H1 (cell line): ENCODE measurements around the gene UBE2L6. TPM values are rescaled to one million over a fixed set of nuclear protein-coding genes. Genes with fewer than 3 reads are reported as not detected.
A peak's percentile ranks its signal among the peaks of the same experiment; 100 is the strongest.

ENCODE experiments used
- CTCF ChIA-PET: fragments of 300-600 bp; sonication (Branson Sonifier 250); formaldehyde crosslinking; loops from one replicate; lab custom pipeline; 2021; ENCODE audit not compliant: partially characterized antibody; lab: Charles Lee
- POLR2A ChIA-PET: fragments of 300-600 bp; sonication (Branson Sonifier 250); formaldehyde crosslinking; loops from one replicate; lab custom pipeline; 2021; ENCODE audit warnings: inconsistent platforms; ENCODE audit not compliant: partially characterized antibody; lab: Charles Lee
- DNase-seq, 2 experiments: peaks; one replicate each; pipeline versions ENCODE4 v3.0.0 to v3.0.0-alpha.2; 2010 to 2022; ENCODE audit warnings: low spot score in 2 of 2, low read depth in 1 of 2, mixed read lengths in 1 of 2
- FAIRE-seq: peaks from 2 replicates; lab custom pipeline; 2011; peaks lifted over from hg19 to GRCh38; lab: Jason Lieb, UNC
- H2AFZ ChIP-seq: 2 replicates; pipeline ENCODE4 v1.8.1; 2012; ENCODE audit warnings: low read length, inconsistent platforms
- H2AK5ac ChIP-seq: 2 replicates; pipeline ENCODE4 v1.6.1; 2013; ENCODE audit warnings: low read depth, low read length
- H2BK120ac ChIP-seq: replicated peaks from 2 replicates; pipeline ENCODE3; 2013; ENCODE audit warnings: low read depth, low read length, inconsistent platforms
- H2BK12ac ChIP-seq: 2 replicates; pipeline ENCODE4 v1.6.1; 2013; ENCODE audit warnings: low read depth, low read length
- H2BK15ac ChIP-seq: 2 replicates; pipeline ENCODE4 v1.6.1; 2013; ENCODE audit warnings: low read length
- H2BK20ac ChIP-seq: 2 replicates; pipeline ENCODE4 v1.6.1; 2013; ENCODE audit warnings: low read length
- H2BK5ac ChIP-seq: 2 replicates; pipeline ENCODE4 v1.6.1; 2013; ENCODE audit warnings: low read depth, low read length
- H3K14ac ChIP-seq: 2 replicates; pipeline ENCODE4 v1.6.1; 2013; ENCODE audit warnings: inconsistent platforms; ENCODE audit not compliant: insufficient read length
- H3K18ac ChIP-seq: 2 replicates; pipeline ENCODE4 v1.6.1; 2013; ENCODE audit warnings: low read length; ENCODE audit errors: extremely low read depth
- H3K23ac ChIP-seq: 2 replicates; pipeline ENCODE4 v1.6.1; 2013; ENCODE audit warnings: inconsistent platforms; ENCODE audit not compliant: insufficient read length
- H3K23me2 ChIP-seq: 2 replicates; pipeline ENCODE4 v1.6.1; 2013; ENCODE audit warnings: low read depth, low read length
- H3K27ac ChIP-seq: 2 replicates; pipeline ENCODE4 v1.6.1; 2011; ENCODE audit warnings: low read depth, low read length, inconsistent platforms
- H3K27me3 ChIP-seq, 4 experiments: replicated peaks in 1 of 4; 1 replicate in 1 of 4; 2 replicates in 3 of 4; pipeline versions ENCODE4 v1.6.1 to v1.8.1; 2011 to 2013; ENCODE audit warnings: low read length in 3 of 4, mild to moderate bottlenecking in 3 of 4, inconsistent platforms in 2 of 4, mixed read lengths in 2 of 4, moderate library complexity in 1 of 4; ENCODE audit not compliant: control insufficient read depth in 3 of 4, insufficient read depth in 3 of 4; ENCODE audit errors: extremely low read depth in 1 of 4
- H3K36me3 ChIP-seq, 4 experiments: 2 replicates each; pipeline versions ENCODE4 v1.6.1 to v1.8.1; 2011 to 2013; ENCODE audit warnings: mild to moderate bottlenecking in 4 of 4, low read length in 3 of 4, moderate library complexity in 2 of 4, control low read depth in 1 of 4, inconsistent platforms in 1 of 4; ENCODE audit not compliant: insufficient read depth in 4 of 4, control insufficient read depth in 2 of 4
- H3K4ac ChIP-seq: replicated peaks from 2 replicates; pipeline ENCODE3; 2013; ENCODE audit warnings: low read length, low read depth, mixed read lengths, inconsistent platforms; ENCODE audit not compliant: insufficient read length
- H3K4me1 ChIP-seq, 4 experiments: replicated peaks in 1 of 4; 1 replicate in 1 of 4; 2 replicates in 3 of 4; pipeline versions ENCODE4 v1.6.1 to v1.8.1; 2011 to 2013; ENCODE audit warnings: low read length in 3 of 4, inconsistent platforms in 2 of 4, mixed read lengths in 1 of 4; ENCODE audit not compliant: insufficient read depth in 4 of 4, control insufficient read depth in 3 of 4
- H3K4me2 ChIP-seq, 2 experiments: 2 replicates each; pipeline versions ENCODE4 v1.6.1 to v1.8.1; 2011 to 2013; ENCODE audit warnings: low read depth in 2 of 2, low read length in 2 of 2, control low read depth in 1 of 2, inconsistent platforms in 1 of 2, mild to moderate bottlenecking in 1 of 2; ENCODE audit not compliant: insufficient read depth in 1 of 2
- H3K4me3 ChIP-seq, 4 experiments: fragments of 200-600, 300-600 bp in 1 of 4; sonication (generic), shearing (Covaris generic), sonication (Bioruptor Twin) in 1 of 4; 2 replicates each; pipeline versions ENCODE4 v1.5.1 to v1.8.1; 2011 to 2016; ENCODE audit warnings: low read length in 4 of 4, low read depth in 3 of 4, control low read depth in 2 of 4, inconsistent platforms in 2 of 4, mild to moderate bottlenecking in 2 of 4, mixed read lengths in 1 of 4, moderate library complexity in 1 of 4; ENCODE audit not compliant: insufficient read depth in 2 of 4; ENCODE audit errors: extremely low read depth in 1 of 4
- H3K56ac ChIP-seq: replicated peaks from 2 replicates; pipeline ENCODE3; 2013; ENCODE audit warnings: low read depth, mild to moderate bottlenecking, mixed read lengths, low read length, inconsistent platforms; ENCODE audit not compliant: insufficient read length
- H3K79me1 ChIP-seq: 2 replicates; pipeline ENCODE4 v1.6.1; 2013; ENCODE audit warnings: low read depth, low read length, control low read depth
- H3K79me2 ChIP-seq, 2 experiments: 2 replicates each; pipeline versions ENCODE4 v1.6.1 to v1.8.1; 2012 to 2013; ENCODE audit warnings: low read length in 2 of 2, mild to moderate bottlenecking in 2 of 2, inconsistent platforms in 1 of 2; ENCODE audit not compliant: insufficient read depth in 2 of 2, control insufficient read depth in 1 of 2
- H3K9ac ChIP-seq, 4 experiments: replicated peaks in 1 of 4; 1 replicate in 1 of 4; 2 replicates in 3 of 4; pipeline versions ENCODE4 v1.6.1 to v1.8.1; 2011 to 2013; ENCODE audit warnings: low read depth in 3 of 4, low read length in 3 of 4, control low read depth in 2 of 4, mild to moderate bottlenecking in 2 of 4, moderate library complexity in 2 of 4, inconsistent platforms in 1 of 4; ENCODE audit errors: extremely low read depth in 1 of 4
- H3K9me3 ChIP-seq, 2 experiments: 2 replicates each; pipeline versions ENCODE4 v1.6.1 to v1.8.1; 2012 to 2013; ENCODE audit warnings: mild to moderate bottlenecking in 2 of 2, moderate library complexity in 2 of 2, control low read depth in 1 of 2, inconsistent platforms in 1 of 2, low read depth in 1 of 2, low read length in 1 of 2, mixed read lengths in 1 of 2; ENCODE audit not compliant: insufficient read depth in 2 of 2
- H4K20me1 ChIP-seq, 2 experiments: replicated peaks in 1 of 2; 2 replicates each; pipeline versions ENCODE3 to v1.8.1; 2011 to 2013; ENCODE audit warnings: inconsistent platforms in 2 of 2, low read length in 2 of 2, mild to moderate bottlenecking in 1 of 2; ENCODE audit not compliant: insufficient read depth in 2 of 2, control insufficient read depth in 1 of 2
- H4K5ac ChIP-seq: 2 replicates; pipeline ENCODE4 v1.6.1; 2013; ENCODE audit warnings: low read length, low read depth, mixed read lengths, inconsistent platforms; ENCODE audit not compliant: insufficient read length
- H4K8ac ChIP-seq: 2 replicates; pipeline ENCODE4 v1.8.0; 2013; ENCODE audit warnings: mild to moderate bottlenecking, moderate library complexity, low read length, inconsistent platforms; ENCODE audit not compliant: insufficient read depth; ENCODE audit errors: extremely low read depth
- H4K91ac ChIP-seq: replicated peaks from 2 replicates; pipeline ENCODE3; 2013; ENCODE audit warnings: low read length, mixed read lengths, inconsistent platforms; ENCODE audit not compliant: insufficient read length
- CBX5 ChIP-seq: fragments of 300-800, 300-1000 bp; sonication (generic); IDR thresholded peaks from 2 replicates; pipeline ENCODE4 v1.7.1; 2016; ENCODE audit warnings: antibody characterized with exemption, low read length, low read depth
- FOSL1 ChIP-seq: IDR thresholded peaks from 2 replicates; pipeline ENCODE4 v1.6.1; 2011; ENCODE audit warnings: mild to moderate bottlenecking, low read depth, low read length, moderate library complexity; ENCODE audit not compliant: insufficient read depth
- HDAC2 ChIP-seq, 2 experiments: fragments of 300-600 bp in 1 of 2; sonication (generic) in 1 of 2; IDR thresholded peaks; 2 replicates each; pipeline ENCODE4 v1.6.1; 2011 to 2012; ENCODE audit warnings: low read depth in 2 of 2, low read length in 2 of 2, mild to moderate bottlenecking in 2 of 2, moderate library complexity in 2 of 2, borderline replicate concordance in 1 of 2, inconsistent platforms in 1 of 2
- HDAC6 ChIP-seq: IDR thresholded peaks from one replicate; pipeline ENCODE4 v1.7.1; 2012; ENCODE audit warnings: low read depth, mild to moderate bottlenecking, inconsistent platforms, low read length, moderate library complexity
- JUND ChIP-seq: IDR thresholded peaks from 2 replicates; pipeline ENCODE4 v1.6.1; 2011; ENCODE audit warnings: mild to moderate bottlenecking, improper control_type of control experiment, low read length
- KDM1A ChIP-seq: fragments of 200-600, 300-600 bp; sonication (generic); IDR thresholded peaks from 2 replicates; pipeline ENCODE4 v1.7.1; 2016; ENCODE audit warnings: mild to moderate bottlenecking, low read length, borderline replicate concordance
- MAFK ChIP-seq: IDR thresholded peaks from 2 replicates; pipeline ENCODE4 v1.6.1; 2012; ENCODE audit warnings: low read depth, mild to moderate bottlenecking, improper control_type of control experiment, low read length
- POLR2AphosphoS5 ChIP-seq: IDR thresholded peaks from 2 replicates; pipeline ENCODE4 v1.6.1; 2011; ENCODE audit warnings: low read depth, low read length
- RAD21 ChIP-seq, 2 experiments: IDR thresholded peaks in 1 of 2; conservative IDR thresholded peaks in 1 of 2; 2 replicates each; pipeline ENCODE4 v1.6.1; 2011; ENCODE audit warnings: low read depth in 2 of 2, low read length in 2 of 2, improper control_type of control experiment in 1 of 2, inconsistent platforms in 1 of 2, mild to moderate bottlenecking in 1 of 2, moderate library complexity in 1 of 2
- SP2 ChIP-seq: IDR thresholded peaks from 2 replicates; pipeline ENCODE4 v1.6.1; 2012; ENCODE audit warnings: mild to moderate bottlenecking, low read length, inconsistent platforms
- TEAD4 ChIP-seq: IDR thresholded peaks from 2 replicates; pipeline ENCODE4 v1.6.1; 2012; ENCODE audit warnings: low read depth, low read length, inconsistent platforms, mixed read lengths
- YY1 ChIP-seq: IDR thresholded peaks from 2 replicates; pipeline ENCODE4 v1.6.1; 2011; ENCODE audit warnings: low read depth, mild to moderate bottlenecking, low read length
- ZNF274 ChIP-seq: IDR thresholded peaks from 2 replicates; pipeline ENCODE4 v1.7.0; 2012; ENCODE audit warnings: low read length, borderline replicate concordance; ENCODE audit errors: extremely low read depth
- polyA plus RNA-seq, 7 experiments: library from polyadenylated mRNA; depleted of rRNA in 3 of 7; stranded (reverse) in 5 of 7; unstranded in 2 of 7; fragments of >200 nt in 5 of 7; fragments of 200-250 nt in 2 of 7; gene quantifications; 1 replicate in 5 of 7; 2 replicates in 1 of 7; 4 replicates in 1 of 7; pipeline versions ENCODE4 v1.2.1 to v1.2.3, GENCODE V29; 2011 to 2013; ENCODE audit warnings: missing spikeins in 2 of 7, mixed read lengths in 2 of 7
- total RNA-seq: library from RNA; stranded (reverse); fragmentation: NEBNext Ultra II Directional; extraction: Animal tissue kit (Norgen Biotek cat#: 25700); gene quantifications from 2 replicates; pipeline ENCODE4 v1.2.1, GENCODE V29; 2021
- TF ChIP-seq, protein P1 (sequence below): IDR thresholded peaks from 2 replicates; pipeline ENCODE4 v1.6.1; 2012; ENCODE audit warnings: low read length, inconsistent platforms

UBE2L6 gene
- total and polyA plus RNA-seq, 2 of the 8 experiments (the other 6 are each of a cell fraction or from before 2014, with no cell fraction given), result 67.8 to 89.2 TPM

DNA sequence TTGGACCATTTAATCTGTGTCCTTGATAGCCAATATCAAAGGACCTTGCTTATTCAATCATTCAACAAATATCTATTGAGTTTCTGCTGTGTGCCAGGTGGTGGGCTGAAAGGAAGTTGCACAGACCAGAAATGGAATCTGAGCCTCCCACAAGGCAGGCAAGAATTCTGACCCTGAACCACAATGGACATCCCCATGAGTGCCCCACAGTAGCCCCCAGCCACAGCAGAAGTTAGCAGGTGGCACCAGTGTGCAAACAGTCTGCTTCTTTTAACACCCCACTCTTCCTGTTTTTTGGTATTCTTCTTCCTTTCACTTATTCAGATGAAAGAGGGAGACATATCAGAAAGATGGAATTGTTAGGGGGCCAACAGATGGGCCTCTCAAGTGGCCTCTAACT is 17.8 kb upstream of the UBE2L6 start:
- Histone ChIP-seq H2BK5ac (no peak overlapping the region), H3K4me3 (no peak overlapping the region), H3K14ac (no peak overlapping the region), H3K56ac (no peak overlapping the region), H3K79me1 (no peaks in the 10 kb centered on the region), H3K4ac (no peak overlapping the region), H4K8ac (no peak overlapping the region), H2BK15ac (no peak overlapping the region), H4K91ac (peak overlapping the region; percentile 39), H2BK20ac (no peak overlapping the region), H3K27me3 (no peaks in the 10 kb centered on the region), H3K9me3 (no peaks in the 10 kb centered on the region), H2AFZ (no peak overlapping the region), H3K79me2 (no peaks in the 10 kb centered on the region), H2AK5ac (no peak overlapping the region), H3K4me2 (no peak overlapping the region), H3K27ac (no peak overlapping the region), H3K23ac (no peak overlapping the region), H4K20me1 (no peaks in the 10 kb centered on the region), H2BK120ac (no peak overlapping the region), H3K9ac (no peak overlapping the region), H4K5ac (no peak overlapping the region), H3K18ac (no peak overlapping the region), H2BK12ac (no peak overlapping the region), H3K4me1 (no peaks in the 10 kb centered on the region), H3K23me2 (no peaks in the 10 kb centered on the region), H3K36me3 (no peaks in the 10 kb centered on the region)
- POLR2A ChIA-PET, result interaction anchor here (51.1 kb wide), 1 partner anchor 59 kb away, joined by 1546 read pairs; the partner anchor contains the start of genes CLP1 and YPEL4
- DNase-seq (no peak), FAIRE-seq (no peak)
- CTCF ChIA-PET, result interaction anchor here (0.6 to 2.1 kb wide), 7 partner anchors 13 to 104 kb away, joined by 3 to 10 read pairs (median 3); partner anchors contain the start of gene UBE2L6
- TF ChIP-seq ZNF274 (no peak), CBX5 (no peak), FOSL1 (no peak), HDAC6 (no peak), JUND (no peak), POLR2AphosphoS5 (no peak), RAD21 (IDR thresholded peaks at IDR 0.05 in 1 of 2, conservative IDR thresholded peaks at IDR 0.05 in 1 of 2; ENCODE audit: low read depth in 2 of 2, low read length in 2 of 2) (no peak), KDM1A (no peak), YY1 (no peak), TEAD4 (no peak), SP2 (no peak), HDAC2 (IDR thresholded peaks at IDR 0.05; ENCODE audit: borderline replicate concordance in 1 of 2, low read depth in 2 of 2, low read length in 2 of 2) (no peak), MAFK (no peak)
- TF ChIP-seq, protein P1, sequence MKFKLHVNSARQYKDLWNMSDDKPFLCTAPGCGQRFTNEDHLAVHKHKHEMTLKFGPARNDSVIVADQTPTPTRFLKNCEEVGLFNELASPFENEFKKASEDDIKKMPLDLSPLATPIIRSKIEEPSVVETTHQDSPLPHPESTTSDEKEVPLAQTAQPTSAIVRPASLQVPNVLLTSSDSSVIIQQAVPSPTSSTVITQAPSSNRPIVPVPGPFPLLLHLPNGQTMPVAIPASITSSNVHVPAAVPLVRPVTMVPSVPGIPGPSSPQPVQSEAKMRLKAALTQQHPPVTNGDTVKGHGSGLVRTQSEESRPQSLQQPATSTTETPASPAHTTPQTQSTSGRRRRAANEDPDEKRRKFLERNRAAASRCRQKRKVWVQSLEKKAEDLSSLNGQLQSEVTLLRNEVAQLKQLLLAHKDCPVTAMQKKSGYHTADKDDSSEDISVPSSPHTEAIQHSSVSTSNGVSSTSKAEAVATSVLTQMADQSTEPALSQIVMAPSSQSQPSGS, result no peak
